ENCODE results near the gene GMPR2.
"Not testable (repeated sequence)": the region's sequence is repeated elsewhere in the genome, so short reads cannot be mapped to it uniquely, and the experiment has no call there.

GMPR2 gene

DNA sequence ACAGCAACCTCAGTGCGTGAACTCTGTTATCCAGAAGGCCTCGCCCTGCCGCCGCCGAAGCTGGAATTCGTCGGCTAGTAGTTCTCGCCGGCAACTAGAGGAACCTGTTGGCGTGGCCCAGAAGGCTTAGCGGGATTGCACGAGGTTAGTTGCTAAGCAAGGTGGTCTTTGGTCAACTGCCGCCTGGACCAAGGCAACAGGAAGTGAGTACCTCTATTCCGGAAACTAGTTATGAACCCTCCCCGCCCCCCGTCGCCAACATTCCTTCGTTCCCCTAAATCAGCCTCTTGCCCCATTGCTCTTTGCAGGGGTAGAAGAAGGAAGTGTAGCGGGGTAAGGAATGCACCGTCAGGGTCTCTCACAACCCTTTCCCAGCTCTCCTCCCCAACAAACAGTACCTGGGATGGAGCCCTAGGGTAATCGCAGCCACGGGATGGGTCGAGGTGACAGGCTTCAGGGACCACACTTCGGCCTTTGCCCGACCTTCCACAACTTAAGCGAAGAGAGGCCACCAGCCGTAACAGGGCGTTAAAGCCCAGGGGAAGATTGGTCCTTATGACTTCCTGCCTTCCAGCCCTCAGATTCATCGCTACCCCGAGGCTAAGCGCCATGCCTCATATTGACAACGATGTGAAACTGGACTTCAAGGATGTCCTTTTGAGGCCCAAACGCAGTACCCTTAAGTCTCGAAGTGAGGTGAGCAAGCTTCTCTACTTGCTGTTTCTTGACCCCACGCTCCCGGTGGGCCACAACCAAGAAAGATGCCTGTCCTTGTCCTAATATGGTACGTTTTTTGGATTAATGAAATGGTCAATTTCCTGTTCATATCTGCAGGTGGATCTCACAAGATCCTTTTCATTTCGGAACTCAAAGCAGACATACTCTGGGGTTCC lies at the start of gene GMPR2:
Gene GMPR2, plus strand, starts transcription at position 285 of the 893 bp plus-strand sequence. Its CDS starts 325 bp downstream, at position 610.
- no peak for FAIRE-seq

DNA sequence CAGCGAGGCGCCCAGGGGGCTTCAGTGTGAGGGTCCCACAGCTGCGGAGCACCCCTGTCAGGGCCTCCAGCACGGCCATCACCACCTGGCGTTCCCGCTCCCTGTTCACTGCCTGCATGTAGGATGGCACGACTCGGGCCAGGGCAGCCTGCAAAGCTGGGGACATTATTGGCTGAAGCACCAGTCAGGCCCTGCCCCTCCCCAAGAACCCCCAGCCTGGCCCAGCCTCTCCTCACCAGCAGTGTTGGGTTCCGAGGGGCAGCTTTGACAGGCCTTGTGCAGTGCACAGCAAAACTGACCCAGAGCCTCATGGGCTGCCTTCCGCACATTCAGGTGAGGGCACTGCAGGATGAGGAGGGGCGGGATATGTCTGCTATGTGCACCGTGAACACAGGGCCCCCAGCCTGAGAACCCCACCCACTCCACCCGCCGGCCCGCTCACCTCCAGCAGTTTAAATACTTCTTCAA lies 49.7 kb upstream of the GMPR2 start:
- no peak for FAIRE-seq

DNA sequence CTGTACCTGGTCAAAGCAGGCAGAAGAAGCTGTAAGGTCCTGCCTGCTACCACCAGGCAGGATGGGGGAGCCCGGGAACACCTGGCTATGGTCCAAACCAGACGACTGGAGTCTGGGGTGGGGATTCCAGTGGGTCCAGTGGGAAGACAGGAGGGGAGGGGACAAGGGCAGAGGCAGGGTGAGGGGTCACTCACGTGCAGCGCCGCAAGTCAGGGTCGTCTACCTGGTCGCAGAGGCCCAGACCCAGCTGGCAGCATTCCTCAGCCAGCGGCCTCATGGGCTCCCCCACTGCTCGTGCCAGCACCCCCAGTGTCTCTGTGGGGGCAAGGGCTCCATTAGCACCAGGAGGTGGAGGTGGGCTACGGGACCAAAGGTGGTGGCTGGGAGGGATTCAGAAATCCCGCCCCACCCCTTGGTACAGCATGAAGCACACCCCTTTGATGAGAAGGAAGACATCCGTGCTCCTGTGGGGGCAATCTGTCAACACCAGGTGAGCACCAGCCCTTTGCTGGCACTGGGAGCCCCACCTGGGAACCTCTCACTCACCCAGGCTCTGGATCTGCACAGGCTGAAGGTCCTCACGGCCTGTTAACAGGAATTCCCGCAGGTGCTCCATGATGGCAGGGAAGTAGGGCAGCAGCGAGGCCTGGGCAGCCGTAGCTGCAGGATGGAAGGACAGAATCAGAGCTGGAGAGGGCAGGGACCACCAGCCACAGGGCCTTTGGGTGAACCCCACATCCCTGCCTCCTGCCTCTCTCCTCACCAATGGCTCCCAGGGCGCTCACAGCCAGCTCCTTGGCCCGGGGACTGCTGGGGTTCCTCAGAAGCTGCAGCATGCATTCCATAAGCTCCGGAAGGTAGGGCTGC lies 48.4 kb upstream of the GMPR2 start:
- no peak for FAIRE-seq

DNA sequence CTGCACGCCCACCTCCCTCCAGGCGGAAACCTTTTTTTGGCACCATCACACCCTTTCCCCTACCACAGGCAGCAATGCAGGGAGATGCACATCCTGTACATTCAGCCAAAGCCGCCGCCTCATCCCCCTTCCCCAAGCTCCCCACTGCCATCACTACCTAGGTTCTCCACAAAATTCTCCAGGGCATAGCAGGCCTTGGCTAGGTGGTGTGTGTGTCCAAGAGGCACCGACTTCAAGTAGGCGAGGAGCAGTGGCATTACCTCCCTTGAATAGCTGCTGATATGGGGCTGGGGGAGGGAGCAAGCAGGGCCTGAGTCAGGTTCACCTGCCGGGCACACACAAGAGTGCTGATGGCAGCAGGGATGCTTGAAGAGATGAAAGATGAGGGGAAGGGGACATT lies 47.7 kb upstream of the GMPR2 start:
- no peak for FAIRE-seq

DNA sequence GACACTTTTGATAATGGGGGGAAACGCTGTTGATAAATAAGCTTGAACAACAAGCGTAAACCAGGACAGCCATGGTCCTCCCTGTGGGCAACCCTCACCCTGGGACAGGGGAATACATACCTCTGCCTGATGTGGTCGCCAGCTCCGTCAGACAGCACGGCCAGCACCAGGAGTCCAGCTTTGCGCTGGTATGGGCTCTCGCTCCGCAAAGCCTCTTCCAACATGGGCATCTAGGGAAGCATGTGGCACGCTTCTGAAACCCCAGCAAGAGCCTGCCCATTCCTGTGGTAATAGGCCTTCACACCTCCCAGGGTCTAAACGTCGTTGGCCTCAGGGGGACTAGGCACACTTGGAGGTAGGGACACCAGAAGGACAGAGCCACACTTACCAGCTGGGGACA lies 47.0 kb upstream of the GMPR2 start:
- FAIRE-seq: no peak

DNA sequence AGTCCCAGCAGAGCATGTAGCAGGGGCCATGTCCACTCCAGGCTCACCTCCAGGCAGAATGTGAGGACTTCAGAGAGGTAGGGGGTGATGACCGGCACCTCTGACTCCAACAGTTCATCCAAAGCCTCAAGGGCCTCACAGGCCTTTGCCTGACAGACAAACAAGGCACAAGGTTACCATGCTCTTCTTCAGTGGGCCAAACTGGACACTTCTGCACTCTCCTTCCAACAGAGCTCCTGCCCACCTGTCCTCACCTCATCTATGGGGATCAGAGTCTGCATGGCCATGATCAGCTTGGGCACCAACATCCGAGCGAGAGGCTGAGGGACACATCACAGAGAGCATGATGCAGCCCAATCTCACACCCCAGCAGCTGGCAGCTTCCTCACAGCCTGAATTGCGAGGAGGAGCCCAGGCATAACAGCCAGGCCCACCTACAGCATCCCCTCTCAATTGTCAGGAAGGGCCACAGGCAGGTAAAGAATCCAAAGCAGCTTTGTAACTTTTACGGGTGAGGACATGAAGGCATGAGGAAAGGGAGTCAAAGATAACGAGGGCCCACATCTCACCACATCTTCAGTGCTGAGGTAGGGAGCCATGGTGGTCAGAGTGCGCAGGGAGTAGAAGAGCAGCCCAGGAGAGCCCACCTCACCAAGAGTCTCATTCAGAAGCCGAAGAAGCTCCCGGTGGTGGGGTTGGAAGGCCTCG lies 45.7 kb upstream of the GMPR2 start:
- no peak for FAIRE-seq

DNA sequence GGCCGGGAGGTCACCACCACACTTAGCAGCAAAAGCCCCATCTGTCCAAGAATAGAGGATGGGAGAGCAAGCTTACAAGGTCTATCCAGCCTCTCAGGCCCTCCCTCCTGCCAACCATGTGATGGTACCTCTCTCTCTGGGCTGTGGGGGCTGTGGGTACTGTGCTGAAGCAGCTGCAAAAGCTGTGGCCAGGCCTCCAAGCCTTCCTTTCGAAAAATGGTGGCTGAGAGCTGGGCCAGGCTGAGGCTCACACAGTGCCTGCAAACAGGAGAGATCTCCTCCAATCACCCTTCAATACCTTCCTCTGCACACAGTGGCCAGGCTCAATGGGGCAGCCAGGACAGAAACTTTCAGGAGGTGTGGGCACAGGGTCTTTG lies 45.2 kb upstream of the GMPR2 start:
- FAIRE-seq: no peak

DNA sequence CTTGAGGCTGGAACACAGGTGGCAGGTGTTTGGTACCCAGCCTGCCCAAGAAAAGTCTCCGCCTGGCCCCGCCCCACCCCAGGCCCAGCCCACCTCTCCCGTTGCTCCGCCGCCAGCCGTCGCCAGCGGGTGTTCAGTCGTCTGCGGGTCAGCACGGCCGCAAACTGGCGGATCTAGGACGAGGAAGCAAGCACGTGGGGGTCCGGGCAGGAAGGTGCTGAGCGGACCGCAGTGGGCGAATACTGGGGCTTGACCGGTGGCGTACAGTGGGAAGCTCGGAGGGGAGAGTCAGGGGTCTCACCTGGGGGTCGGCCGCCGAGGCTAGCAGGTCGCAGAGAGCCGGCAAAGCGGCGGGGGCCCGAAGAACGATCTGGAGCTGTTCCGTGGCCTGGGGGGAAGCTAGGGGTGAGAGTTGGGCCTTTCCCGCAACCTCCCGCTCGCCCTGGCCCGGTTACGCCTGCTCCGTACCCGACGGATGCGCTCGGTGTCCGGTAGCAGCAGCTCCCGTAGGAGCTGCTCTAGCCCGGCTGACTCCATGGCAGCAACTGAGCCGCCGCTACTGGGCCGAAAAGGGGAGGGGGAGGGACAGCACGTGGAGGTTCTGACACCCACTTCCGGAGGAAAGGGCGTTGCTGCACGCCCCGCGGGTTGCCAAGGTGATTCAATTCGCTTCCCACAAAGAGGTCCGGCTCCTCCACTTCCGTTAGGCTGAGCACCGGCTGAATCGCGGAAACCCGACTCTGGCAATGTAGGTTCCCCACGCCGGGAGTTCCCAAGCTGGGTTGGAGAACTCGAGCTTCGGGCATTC lies 44.3 kb upstream of the GMPR2 start, which contains the start of gene IPO4:
Gene IPO4, minus strand, starts transcription at position 566 of the 808 bp plus-strand sequence. Its CDS starts 29 bp downstream, at position 537.
- FAIRE-seq: no peak

DNA sequence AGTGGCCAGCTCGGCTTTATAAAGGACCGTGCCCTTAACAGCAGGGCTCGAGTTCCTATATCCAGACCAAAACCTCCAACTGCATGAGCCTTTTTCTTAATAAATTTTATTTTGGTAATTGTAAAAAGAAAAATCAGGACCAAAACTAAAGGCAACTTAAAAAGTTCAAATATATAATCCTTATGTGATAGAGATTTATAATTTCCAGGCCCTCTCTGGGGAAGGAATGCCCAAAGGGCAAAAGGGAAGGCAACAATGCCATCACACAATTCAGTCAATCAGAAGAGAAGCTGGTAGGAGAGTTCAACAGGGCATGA lies 43.7 kb upstream of the GMPR2 start:
- no peak for FAIRE-seq

DNA sequence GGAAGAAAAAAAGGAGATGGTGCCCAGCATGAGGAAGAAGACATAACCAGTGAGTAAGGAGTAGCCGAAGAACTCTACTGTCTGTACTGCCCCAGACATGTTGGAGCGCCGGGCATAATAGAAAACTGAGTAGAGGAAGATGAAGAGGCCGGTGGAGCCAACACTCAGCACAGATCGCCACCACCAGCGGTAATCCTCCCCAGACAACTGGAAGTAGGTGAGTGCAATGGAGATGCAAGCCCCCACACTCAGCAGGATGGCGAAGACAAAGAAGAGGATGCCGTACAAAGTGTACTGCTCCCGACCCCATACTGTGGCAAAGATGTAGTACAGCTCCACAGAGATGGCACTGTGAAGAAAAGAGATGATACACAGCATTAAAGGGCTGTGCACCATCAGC lies 43.3 kb upstream of the GMPR2 start:
- no peak for FAIRE-seq

DNA sequence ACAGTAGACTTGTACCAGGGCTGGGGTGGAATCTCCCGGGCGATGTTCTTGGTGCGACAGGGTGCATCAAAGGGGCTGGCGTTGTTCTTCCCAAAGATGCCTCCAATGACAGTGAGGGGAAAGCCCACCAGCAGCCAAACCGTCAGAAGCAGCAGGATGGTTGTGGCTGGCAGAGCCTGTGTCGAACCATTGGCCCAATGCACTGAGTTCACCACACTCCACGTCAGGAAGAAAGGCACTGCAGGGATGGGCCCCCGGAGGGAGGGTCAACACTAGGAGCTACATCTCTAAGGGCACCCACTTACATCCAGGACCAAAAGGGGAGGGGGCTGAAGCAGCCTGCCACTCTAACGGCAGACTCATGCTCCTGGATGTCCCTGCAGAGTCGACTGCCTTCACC lies 42.3 kb upstream of the GMPR2 start:
- FAIRE-seq: no peak

DNA sequence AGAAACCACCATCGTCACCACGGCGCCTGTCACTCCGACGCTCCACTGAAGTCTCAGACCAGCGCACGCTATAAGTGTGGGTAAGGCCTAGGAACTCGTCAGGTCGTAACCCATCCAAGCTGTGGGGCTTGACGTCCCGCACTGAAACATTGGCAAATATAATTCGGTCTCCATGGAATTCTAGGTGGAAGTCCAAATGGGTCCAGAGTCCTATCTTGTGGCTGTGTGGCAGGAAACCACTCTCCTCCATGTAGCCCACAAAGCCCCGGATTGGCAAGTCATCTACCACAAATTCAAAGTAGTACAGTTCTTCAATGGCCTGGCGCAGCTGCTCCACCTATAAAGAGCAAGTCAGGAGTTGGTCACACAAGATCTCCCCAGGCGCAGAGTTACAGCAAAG lies 39.8 kb upstream of the GMPR2 start:
- FAIRE-seq: no peak

DNA sequence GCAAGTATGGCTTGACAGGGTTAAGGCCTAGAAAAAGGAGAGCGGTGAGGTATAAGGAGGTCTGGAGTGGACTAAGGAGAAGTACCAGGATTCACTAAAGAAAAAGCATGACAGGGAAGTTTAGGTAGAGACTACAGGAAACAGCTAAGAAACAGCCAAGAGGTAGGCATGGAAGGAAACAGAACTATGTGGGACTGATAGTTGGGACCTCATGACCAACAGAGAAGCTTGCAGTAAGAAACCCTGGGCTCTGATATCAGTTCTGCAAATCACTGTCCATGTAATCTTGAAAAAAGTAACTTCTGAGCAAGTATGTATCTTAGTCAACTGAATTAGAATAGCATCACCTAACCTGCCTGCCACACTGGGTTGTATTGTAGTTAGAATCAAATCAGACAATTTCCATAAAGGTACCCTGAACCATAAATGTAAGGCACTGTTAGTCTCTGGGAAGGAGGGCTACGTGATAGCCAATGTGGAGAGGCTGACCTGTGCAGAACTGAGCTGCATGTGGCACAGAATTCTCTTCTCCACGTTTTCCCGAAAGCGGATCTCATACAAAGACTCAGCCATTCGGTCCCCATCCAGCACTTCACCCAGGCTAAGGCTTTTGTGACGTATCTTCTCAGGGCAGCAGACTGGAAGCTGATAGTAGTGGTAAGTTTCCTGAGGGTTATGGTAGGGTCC lies 38.4 kb upstream of the GMPR2 start:
- no peak for FAIRE-seq

DNA sequence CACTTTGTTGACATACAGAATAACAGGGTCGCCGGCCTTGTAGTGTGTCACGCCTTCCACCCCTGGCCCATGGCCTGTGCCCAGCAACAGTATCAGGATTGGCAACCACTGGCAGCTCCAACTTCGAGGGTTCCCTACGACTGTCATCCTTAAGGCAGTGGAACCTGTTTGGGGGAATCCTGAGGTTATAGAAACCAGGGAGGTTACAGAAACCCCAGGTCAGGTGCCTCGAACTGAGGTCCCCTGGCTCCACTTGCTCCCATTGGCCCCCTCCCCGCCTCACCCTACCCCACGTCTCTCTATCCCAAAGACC lies 37.9 kb upstream of the GMPR2 start:
- FAIRE-seq: no peak

DNA sequence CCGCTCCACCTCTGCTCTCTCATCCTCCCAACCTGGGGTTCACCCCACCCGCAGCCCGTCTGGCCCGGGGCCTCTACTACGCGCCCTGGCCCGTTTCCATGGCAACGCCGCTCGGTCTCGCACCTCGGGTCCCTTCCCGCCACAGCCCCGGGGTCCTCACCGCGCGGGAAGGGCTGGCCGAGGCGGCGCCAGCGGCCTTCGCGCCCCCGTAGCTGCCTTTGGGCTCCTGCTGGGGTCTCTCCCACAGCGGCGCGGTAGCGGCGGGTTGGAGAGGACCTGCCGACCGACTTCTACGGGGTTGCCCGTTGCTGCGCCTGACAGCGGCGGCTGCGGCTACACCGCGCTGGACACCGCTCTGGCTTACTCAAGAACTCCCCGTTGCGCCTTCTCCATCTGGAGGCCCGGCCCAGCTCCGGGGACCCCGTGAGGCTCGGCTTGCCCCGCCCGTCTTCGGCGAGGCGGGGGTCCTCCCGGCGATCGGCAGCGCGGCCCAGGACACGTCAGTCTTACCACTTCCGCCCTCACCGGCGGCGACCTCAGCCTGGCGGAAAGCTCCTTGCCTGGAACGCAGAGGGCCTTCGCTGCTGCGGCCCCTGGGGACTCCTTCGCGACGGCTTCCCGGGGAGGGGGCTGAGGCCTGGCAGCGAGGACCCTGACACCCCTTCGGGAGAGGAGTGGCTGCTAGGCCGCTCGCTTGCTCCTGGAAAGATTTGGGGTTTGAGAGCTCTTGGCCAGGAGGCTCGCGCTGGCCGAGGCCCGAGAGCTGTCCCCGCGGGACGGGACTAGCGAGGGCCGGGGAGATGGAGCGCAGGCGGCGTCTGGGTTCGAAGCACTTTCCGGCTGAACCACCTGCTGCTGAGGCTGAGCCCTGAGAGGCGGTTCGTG lies 37.3 kb upstream of the GMPR2 start, which contains the start of gene TM9SF1:
Gene TM9SF1, minus strand, starts transcription at position 256 of the 885 bp plus-strand sequence. CDS start 422 bp downstream, outside the sequence.
- no peak for FAIRE-seq

DNA sequence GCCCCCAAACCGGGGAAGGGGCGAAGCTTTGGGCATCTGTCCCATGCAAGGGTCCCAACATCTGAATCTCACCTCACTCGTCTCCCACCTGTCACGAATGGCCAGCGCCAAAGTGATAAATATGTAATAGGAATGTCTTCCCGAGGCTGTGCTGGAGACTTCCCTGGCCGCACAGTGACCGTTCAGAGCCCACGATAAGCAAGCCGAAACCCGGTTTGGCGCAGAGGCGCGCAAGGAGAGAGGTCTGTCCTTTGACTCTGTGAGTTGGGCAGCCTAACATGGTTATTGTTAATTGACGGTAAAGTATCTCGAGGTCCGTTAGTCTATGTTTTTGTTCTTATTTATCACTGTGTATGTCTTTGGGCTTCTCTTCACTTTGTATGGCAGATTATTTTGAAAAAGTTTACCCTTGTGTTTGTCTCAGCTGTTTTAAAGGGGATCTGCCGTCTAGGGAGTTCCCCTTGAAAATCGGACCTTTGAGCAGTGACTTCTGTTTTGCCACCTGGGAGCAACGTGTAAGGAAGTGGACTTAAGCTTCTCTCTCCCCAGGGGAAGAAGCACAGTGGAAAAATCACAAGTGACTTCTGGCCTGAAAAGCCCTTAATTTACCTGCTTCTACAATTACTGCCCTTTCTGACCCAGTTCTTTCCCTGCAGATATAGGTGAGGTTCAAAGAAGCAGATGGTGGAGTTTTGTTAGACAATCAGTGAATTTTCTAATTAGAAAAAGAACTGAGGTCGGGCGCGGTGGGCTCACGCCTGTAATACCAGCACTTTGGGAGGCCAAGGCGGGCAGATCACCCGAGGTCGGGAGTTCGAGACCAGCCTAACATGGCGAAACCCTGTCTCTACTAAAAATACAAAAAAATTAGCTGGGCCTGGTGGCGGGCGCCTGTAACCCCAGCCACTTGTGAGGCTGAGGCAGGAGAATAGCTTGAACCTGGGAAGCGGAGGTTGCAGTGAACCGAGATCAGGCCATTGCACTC lies 36.4 kb upstream of the GMPR2 start:
- no peak for FAIRE-seq

DNA sequence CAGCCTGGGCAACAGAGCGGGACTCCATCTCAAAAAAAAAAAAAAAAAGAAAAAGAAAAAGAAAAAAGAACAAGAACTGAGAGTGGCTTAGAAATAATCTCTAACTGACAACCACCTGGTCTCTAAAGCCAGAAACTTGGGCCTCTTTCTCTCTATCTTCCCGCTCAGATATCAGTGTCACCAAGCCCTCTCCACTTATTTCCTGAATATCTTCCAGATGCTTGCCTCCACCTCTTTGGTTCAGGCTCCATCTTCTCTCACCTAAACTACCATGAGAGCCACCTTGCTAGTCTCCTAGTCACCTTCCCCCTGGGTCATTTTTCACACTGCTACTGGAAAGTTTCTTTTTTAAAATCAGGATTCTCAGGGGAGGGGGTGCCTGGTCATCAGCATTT lies 35.7 kb upstream of the GMPR2 start:
- no peak for FAIRE-seq

DNA sequence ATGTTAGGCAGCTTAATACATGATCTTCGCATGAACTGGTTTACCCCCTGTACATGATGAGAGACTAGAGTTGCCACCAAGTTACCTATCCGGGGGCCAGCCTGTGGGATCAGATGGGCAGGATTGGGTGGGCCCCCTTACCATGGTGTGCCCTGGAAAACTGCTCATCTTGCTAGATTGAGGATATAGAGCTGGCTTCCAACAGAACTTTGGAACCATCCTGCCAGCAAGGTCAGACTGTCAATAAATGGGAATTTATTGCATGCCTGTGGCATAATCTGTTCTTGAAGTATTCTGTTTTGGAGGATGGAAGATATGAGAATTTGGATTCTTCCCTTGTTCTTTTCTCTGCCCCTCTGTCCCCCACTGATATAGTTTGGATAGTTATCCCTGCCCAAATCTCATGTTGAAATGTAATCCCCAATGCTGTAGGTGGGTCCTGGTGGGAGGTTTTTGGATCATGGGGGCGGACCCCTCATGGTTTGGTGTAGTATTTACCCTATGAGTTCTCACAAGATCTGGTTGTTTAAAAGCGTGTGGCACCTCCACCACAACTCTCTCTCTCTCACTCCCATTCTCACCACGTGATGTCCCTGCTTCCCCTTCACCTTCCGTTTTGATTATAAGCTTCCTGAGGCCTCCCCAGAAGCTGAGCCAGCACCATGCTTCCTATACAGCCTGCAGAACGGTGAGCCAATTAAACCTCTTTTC lies 33.8 kb upstream of the GMPR2 start:
- FAIRE-seq: no peak

DNA sequence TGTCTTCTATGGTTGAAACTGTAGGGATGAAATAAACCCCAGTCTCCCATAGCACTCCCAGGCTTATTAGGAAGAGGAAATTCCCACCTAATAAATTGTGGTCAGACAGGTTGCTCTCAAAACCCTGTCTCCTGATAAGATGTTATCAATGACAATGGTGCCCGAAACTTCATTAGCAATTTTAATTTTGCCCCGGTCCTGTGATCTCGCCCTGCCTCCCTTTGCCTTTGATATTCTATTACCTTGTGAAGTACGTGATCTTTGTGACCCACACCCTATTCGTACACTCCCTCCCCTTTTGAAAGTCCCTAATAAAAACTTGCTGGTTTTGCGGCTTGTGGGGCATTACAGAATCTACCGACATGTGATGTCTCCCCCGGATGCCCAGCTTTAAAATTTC lies 30.2 kb upstream of the GMPR2 start:
- FAIRE-seq: not testable (repeated sequence)
